NK-92 treated with Interleukin-12 subunit alpha and Interleukin-12 subunit beta, amount 100 ng/mL, for 24 hours (cell line): ENCODE data around the gene FAM162A.
"Not testable (repeated sequence)": the region's sequence is repeated elsewhere in the genome, so short reads cannot be mapped to it uniquely, and the experiment has no call there.

ENCODE experiments used
- DNase-seq: peaks from one replicate; lab custom pipeline; 2025; lab: John Stamatoyannopoulos, UW

The FAM162A gene, protein sequence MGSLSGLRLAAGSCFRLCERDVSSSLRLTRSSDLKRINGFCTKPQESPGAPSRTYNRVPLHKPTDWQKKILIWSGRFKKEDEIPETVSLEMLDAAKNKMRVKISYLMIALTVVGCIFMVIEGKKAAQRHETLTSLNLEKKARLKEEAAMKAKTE

DNA sequence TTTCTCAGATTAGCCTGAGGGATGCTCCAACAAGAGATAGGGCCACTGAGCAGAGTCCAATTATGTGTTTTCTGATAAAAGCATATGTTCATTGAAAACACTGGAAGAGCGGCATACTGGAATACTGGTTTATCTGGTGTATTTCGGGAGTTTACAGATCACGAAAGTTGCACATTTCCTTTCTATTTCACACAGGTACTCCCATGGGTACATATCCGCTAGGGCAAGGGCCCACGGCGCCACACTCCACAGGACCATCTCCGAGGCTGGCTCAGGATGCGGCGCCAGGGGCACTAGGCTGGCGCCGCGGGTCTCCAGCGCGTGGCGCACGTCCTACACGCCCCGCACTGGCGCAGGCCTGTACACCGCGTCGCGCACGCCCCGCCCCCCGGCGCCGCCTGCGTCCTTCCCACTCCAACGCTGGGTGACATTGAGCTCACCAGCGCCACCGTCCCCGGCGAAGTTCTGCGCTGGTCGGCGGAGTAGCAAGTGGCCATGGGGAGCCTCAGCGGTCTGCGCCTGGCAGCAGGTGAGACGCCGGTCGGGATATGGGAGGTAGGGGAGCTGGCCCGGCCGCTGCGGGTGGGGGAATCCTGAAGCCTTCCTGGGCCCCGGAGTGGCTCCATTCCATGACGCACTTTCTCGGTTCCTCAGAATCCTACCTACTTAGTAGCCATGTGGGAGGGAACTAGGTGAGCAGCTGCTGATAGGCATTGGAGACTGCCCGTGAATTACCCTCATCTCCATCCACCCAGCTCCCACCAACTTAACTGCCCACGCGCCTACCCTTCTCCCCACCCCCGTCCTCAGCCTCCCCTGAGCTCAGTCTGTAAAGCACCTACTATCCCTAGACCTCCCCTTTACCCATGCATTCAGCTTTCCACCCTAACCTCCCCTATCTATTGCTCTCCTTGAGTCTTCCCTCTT, at the start of gene FAM162A:
Gene FAM162A, plus strand, starts transcription at position 412 of the 927 bp plus-strand sequence. Its CDS starts 84 bp downstream, at position 496.
- peak; percentile 94 for DNase-seq

DNA sequence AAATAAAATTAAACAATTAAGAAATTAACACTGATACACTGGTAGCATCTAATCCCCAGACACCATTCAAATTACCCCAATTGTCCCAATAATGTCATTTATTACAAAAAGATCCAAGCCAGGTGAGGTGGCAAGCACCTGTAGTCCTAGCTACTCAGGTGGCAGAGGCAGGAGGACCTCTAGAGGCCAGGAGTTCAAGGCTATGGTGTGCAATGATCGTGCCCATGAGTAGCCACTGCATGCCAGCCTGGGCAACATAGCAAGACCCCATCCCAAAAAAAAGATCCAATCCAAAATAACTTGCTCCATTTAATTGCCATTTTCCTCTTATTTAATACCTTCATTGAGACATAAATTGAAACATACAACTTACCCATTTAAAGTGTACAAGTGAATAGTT, 41.2 kb upstream of the FAM162A start:
- DNase-seq = no peak

DNA sequence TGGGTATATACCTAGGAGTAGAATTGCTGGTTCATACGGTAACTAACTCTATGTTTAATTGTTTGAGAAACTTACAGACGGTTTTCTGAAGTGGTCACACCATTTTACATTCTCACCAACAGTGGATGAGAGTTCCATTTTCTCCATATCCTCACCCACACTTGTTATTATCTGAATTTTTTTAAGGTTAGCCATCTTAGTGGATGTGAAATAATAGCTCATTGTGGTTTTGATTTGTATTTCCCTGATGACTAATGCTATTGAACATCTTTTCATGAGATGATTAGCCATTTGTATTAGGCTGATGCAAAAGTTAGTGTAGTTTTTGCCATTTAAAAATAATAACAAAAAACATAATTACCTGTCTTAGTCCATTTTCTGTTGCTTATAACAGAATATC, 40.3 kb upstream of the FAM162A start:
- DNase-seq = no peak

DNA sequence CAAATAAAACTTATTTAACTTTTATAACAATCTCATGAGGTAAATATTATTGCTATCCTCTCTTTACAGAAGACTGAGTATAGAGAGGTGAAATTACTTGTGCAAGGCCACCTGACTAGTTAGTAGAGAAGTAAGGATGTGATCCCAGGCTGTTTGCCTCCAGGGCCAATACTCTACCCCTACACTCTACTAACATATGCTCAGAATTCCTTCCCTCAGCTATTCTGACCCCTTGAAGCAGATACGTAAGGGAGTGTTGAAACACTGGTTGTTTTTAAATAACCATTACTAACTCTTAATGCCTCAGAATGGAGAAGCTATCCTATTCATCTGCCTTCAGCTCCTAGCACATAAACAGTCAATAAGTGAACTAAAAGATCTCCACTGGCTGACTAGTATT, 34.8 kb upstream of the FAM162A start:
- no peak for DNase-seq

DNA sequence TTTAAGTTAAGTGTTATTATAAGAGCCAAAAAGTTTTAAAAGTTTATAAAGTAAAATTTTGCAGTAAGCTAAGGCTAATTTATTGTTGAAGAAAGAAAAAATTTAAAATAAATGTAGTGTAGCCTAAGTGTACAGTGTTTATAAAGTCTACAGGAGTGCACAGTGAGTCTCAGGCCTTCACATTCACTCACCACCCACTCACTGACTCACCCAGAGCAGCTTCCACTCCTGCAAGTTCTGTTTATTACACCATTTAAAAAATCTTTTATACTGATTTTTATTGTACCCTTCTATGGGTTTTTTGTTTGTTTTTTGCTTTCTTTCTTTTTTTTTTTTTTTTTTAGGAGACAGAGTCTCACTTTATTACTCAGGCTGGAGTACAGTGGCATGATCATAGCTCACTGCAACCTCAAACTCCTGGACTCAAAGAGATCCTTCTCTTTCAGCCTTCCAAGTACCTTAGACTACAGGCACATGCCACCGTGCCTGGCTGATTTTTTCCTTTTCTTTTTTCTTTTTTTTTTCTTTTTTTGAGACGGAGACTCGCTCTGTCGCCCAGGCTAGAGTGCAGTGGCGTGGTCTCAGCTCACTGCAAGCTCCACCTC, 33.1 kb upstream of the FAM162A start:
- no peak for DNase-seq

DNA sequence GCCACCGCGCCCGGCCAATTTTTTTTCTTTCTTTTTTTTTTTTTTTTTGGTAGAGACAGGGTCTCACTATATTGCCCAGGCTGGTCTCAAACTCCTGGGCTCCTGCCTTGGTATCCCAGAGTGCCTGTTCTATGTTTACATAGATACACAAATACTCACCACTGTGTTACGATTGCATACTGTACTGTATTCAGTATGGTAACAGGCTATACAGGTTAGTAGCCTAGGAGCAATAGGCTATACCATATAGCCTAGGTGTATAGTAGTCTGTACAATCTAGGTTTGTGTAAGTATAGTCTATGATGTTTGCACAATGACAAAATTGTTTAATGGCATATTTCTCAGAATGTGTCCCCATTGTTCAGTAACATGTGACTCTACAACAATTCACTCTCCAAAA, 32.4 kb upstream of the FAM162A start:
- no peak for DNase-seq

DNA sequence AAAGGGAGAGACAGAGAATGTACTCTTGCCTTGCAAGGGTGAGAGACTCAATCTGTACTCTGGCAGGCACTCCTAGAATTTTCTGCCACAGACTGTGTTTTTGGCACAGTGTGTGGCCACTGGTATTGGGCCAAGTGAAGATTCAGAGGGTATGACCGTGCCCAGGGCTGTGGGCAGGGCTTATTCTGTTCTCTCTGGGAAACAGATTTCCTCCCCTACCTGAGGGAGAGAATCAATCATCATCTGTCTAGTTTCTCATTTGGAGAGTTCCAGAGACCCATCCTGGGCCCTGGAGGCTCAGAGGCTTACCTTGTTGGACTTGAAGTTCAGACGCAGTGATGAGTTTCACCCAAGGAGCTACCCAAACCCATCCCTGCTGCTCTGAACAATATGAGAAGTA, 30.8 kb upstream of the FAM162A start:
- no peak for DNase-seq

DNA sequence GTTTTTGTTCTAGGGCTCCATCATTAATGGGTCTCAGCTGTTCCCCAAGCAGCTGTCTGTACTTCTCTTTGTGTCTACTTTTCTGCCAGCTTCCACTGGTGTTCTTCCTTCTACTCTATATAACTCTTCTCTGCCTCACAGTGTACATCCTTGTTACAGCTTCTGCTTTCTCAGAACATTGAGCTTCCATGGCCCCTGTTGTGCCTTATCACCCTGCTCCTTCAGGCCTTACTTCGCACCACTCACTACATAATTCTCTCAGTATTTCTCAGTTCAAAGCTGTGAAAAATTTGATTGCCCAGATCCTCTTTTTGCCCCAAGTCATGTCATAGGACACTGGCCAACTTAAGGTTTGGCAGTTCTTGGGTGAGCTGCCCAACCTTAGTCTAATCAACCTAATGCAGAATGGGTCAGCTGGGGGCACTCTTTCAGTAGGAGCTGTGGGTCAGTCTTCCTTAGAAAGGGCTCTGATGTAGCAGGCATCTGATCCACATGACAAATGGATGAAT, 30.0 kb upstream of the FAM162A start:
- no peak for DNase-seq

DNA sequence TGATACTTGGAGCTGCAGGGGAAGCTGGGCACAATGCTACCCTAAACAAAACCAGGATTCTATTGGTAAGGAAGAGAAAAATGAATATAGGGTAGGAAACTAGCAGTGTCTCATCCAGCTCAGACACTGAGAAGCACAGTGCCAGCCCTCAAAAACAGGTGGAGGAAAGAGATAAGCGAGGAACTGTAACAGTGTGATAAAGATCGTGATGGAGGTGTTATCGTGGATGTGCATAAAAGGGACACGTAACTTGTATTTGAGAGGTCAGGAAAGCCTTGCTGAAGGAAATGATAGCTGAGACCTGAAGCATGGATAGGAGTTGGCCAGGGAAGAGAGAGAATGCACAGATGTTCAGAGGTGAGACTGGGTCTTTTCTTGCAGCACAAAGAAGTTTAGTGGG, 28.4 kb upstream of the FAM162A start:
- DNase-seq = no peak

DNA sequence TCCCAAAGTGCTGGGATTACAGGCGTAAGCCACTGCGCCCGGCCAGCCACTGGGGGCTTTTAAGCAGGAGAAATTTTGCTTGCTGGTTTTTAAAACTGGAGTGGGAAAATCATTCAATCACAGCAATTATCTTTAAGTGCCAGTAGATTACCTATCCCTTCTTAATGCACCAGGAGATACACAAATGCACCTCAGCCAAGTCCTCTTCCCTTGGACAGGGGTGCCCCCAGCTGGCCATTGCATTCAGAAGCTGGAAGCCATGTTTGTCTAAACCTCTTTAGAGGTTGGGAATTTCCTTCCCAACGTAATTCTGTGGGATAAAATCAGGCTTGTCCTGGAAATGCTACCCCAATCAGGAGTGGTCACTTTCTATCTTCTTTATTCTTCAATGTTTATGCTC, 27.6 kb upstream of the FAM162A start:
- no peak for DNase-seq

DNA sequence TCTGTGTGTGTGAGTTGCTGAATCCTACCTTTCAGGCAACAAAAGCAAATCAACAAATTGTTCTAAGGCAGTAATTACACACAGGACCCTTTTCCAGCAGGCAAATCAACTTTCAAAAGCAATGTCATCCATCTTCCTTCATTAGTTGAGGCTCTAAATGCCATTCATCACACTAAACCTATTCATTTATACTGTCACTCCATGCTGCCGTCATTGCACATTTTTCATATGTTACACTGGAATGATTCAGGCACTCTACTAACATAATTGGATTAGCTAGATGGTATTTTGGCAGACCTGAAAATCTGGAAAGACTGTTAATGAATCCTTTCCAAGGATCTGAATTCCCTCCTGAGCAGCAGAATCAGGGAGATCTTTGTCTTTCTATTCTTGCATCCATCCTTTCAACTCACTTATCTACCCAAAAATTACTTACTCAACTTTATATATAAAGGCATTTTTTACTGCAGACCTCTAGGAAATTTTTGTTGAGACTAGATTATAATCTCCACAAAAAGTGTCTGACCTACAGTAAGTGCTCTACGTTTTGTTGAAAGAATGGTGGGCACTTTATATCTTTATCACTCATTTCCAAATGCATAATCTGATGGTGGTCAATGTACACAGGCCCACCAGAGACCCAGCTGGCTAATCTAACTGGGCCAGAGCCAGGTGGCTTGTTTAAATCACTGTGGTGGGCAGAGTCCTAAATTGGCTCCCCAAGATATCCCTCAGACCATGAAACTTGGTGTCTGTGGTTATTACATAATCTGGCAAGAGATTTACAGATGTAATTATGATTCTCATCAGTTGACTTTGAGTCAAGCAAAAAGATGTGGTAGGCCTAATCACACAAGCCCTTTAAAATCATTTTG, 25.9 kb upstream of the FAM162A start:
- no peak for DNase-seq

DNA sequence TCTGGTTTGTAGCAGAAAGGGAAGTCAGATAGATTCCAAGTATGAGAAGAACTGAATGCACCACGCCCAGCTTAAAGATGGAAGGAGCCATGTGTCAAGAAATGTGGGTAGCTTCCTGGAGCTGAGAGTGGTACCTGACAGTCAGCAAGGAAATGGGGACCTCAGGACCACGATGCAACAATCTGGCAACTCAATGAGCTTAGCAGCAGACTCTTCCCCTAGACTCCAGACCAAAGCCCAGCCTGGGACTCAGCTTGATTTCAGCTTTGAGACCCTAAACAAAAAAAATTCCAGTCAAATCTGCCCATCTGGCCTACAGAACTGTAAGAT, 25.3 kb upstream of the FAM162A start:
- peak; percentile 12 for DNase-seq

DNA sequence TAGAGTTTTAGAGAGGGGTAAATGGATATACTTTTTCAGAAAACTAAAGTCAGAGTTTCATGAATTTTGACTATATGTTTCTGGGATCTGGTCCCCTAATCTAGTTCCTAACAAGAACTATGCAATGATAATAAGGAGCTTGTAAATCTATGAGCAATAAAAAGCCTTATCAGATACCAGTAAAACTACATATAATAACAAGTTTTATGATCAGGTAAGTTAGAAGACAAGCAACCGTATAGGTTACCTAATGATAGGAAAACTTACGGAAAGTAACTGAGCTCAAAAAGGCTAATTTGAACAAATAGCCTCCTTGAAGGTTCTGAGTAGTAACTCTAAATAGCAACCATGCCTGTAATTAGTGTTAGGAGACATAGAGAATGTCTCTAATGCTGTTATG, 22.0 kb upstream of the FAM162A start:
- DNase-seq = no peak

DNA sequence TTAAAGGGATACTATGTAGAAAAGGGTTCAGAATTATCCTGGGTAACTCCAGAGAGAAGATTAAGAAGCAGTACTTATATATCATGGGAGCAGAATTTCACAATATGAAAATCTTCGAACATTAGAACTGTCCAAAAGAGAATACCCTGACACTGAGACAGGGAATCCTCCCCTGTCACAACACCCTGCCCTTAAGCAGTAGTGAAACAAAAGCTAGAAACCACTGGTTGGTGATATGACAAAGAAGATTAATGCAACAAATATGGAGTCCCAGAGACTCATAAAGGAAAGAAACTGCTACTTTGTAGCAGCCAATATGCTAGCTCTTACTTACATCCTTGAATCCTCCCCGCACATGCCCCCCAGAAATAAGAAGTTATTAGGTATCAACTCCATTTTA, 19.5 kb upstream of the FAM162A start:
- DNase-seq = no peak

DNA sequence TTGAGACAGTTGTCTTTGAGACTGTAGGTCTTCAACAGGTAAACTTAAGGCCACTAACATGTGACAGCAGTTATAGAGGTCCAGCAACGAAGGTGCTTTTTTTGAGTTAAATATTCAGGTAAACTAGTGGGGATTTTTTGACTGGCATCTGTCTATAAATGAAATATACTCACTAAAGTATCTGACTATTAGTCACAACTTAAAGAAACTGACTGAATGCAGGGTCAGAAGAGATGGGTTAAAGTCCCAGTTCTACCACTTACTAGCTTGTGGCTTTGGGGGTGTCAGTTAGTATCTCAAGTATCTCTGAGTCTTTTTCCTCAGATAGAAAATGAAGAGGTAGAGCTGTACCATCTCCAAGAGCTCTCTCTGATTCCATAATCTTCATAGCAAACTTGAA, 18.9 kb upstream of the FAM162A start:
- DNase-seq = no peak

DNA sequence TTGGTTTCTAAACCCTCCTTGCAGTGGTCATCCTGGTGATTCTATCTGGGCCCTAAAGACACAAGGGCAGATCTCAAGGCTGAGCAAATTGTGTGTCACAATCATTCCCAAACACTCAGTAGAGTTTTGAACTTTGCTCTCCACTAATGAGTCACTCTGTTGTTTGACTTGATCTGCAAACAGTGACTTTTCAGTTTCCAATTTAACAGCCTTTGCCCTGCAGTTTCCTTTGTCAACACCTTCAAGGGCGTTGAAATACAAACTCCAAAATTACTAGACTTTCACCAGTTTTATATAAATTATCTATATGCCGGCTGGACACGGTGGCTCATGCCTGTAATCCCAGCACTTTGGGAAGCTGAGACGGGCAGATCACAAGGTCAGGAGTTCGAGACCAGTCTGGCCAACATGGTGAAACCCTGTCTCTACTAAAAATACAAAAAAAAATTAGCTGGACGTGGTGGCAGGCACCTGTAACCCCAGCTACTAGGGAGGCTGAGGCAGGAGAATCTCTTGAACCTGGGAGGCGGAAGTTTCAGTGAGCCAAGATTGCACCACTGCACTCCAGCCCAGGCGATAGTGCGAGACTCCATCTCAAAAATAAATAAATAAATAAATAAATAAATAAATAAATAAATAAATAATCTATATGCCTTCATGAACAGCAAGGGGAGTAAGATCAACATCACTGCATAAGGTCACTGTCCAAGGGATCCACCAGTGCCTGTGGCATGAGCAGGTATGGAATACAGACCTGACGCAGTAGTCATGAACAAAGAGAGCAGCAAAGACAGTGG, 18.2 kb upstream of the FAM162A start:
- DNase-seq = not testable (repeated sequence)

DNA sequence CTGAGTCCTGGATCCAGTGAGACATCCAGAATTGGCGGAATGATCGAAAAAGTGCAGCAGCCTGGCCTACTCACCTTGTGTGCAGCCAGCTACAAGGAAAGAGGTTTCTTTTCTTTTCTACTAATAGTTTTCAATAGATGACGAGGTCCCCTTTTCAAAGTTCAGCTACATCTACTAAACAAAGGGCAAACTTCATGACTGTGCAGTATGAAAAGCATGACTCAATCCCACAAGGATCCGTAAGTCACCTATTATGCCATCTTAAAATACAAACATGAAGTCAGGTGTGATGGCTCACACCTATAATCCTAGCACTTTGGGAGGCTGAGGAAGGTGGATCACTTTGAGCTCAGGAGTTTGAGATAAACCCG, 17.6 kb upstream of the FAM162A start:
- no peak for DNase-seq

DNA sequence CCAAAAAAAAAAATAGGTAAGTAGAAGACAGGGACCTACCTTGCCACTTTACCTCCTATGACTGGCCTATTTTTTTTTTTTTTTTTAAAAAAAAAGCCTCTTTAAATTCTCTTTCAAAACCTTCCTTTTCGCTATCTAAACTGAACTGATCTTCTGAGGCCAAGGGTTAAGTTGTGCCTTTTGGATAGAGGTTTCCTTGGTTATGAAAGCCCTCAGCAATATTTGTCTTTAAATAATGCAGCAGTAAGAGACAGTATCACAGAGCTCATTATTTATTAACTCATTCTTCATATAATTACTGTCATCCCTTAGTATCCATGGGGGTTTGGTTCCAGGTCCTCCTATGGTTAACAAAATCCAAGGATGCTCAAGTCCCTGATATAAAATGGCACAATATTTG, 9.9 kb upstream of the FAM162A start:
- DNase-seq = no peak

DNA sequence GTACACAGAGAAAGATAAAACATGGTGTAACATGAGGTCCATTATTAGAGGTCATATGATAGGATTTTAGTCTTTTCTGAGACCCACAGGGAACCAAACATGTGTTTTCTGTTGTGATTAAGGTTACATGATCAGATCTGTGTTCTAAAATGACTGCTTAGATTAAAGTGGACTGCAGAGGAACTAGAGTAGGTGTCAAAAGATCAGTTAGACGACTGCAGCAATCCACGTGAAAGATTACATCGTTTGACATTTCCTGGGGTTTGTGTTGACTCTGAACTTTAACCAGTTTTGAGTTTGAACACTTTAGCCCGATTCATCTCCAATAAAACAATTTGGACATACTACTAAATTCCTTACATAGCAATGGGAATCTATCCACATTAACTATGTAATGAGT, 6.0 kb upstream of the FAM162A start:
- no peak for DNase-seq

DNA sequence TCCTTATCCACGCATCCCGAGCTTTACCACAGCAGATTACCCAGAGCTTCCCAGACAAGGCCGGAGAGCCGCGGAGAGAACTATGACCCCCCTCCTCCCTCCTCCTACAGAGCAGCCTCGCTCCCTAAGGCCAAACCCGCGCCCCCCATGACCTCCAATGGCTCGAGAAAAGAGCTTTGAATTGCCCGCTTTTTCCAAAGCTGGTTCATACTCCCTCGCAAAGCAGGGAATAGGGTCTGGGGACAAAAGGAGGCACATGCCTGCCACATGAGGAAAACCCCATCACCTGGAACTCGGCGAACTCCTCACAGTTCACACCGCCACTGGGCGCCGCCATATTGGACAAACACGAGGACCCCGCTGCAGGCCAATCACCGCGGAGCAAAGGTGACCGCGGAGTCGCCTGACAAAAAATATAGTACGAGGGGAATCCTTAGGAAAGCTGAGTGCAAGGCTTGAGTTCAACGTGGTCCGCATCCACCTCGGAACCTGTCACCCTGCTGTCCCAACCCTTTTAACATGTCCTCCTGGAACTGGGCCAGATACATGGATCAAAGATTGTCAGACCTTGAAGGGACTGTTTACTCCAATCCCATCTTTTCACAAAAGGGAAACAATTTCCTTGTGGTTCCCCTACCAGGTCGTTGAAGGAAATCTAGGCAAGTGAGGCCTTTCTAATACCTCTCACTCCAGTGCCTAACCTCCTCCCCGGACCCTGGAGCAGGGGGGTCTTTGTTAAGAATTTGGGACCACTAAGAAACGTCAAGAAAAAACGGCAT, 905 bp upstream of the FAM162A start, which contains the start of gene MIX23:
Gene MIX23, minus strand, starts transcription at position 344 of the 779 bp plus-strand sequence. Its CDS starts 7 bp downstream, at position 337.
- DNase-seq = peak; percentile 77
